DND-41 (cell line): ENCODE measurements around the gene PDIA5.

Source experiments
- ATAC-seq: fragments of 200-7000 bp; cut with Tn5 transposase; 3 replicates; pipeline ENCODE4 v1.9.1; 2021; ENCODE audit warnings: low read depth; ENCODE audit not compliant: insufficient read depth
- DNase-seq: peaks from one replicate; pipeline ENCODE4 v3.0.0-alpha.2; 2020
- H2AFZ ChIP-seq: 2 replicates; pipeline ENCODE4 v1.6.0; 2012; ENCODE audit warnings: low read depth, low read length
- H3K27ac ChIP-seq: 2 replicates; pipeline ENCODE4 v1.5.1; 2012; ENCODE audit warnings: low read length, inconsistent platforms
- H3K27me3 ChIP-seq: fragments of 200-600 bp; sonication (generic); 2 replicates; pipeline ENCODE4 v1.6.0; 2012; ENCODE audit warnings: low read length, mild to moderate bottlenecking, inconsistent platforms; ENCODE audit not compliant: insufficient read depth, poor library complexity
- H3K36me3 ChIP-seq: 2 replicates; pipeline ENCODE4 v1.5.1; 2012; ENCODE audit warnings: low read length, inconsistent platforms; ENCODE audit not compliant: insufficient read depth
- H3K4me1 ChIP-seq: 2 replicates; pipeline ENCODE4 v1.5.1; 2012; ENCODE audit warnings: mild to moderate bottlenecking, low read length; ENCODE audit not compliant: insufficient read depth
- H3K4me2 ChIP-seq: 2 replicates; pipeline ENCODE4 v1.6.0; 2012; ENCODE audit warnings: mild to moderate bottlenecking, moderate library complexity, low read length, inconsistent platforms; ENCODE audit not compliant: insufficient read depth
- H3K4me3 ChIP-seq, 2 experiments: fragments of 200-600 bp in 1 of 2; shearing (Covaris generic) in 1 of 2; 2 replicates each; pipeline ENCODE4 v1.5.1; 2012 to 2016; ENCODE audit warnings: inconsistent platforms in 2 of 2, low read length in 2 of 2, mild to moderate bottlenecking in 2 of 2, low read depth in 1 of 2, moderate library complexity in 1 of 2
- H3K79me2 ChIP-seq: 2 replicates; pipeline ENCODE4 v1.6.0; 2012; ENCODE audit warnings: low read length, inconsistent platforms; ENCODE audit not compliant: insufficient read depth
- H3K9ac ChIP-seq: 2 replicates; pipeline ENCODE4 v1.6.0; 2012; ENCODE audit warnings: low read depth, mild to moderate bottlenecking, inconsistent platforms, low read length, moderate library complexity
- H3K9me3 ChIP-seq: 2 replicates; pipeline ENCODE4 v1.5.1; 2012; ENCODE audit warnings: low read length, moderate library complexity, mild to moderate bottlenecking, inconsistent platforms; ENCODE audit not compliant: insufficient read depth, severe bottlenecking
- H4K20me1 ChIP-seq: 2 replicates; pipeline ENCODE4 v1.6.0; 2012; ENCODE audit warnings: low read length; ENCODE audit not compliant: insufficient read depth
- EZH2 ChIP-seq: IDR thresholded peaks from 3 replicates; pipeline ENCODE4 v1.6.1; 2012; ENCODE audit warnings: borderline replicate concordance, low read depth, mild to moderate bottlenecking, moderate library complexity, low read length, inconsistent platforms; ENCODE audit not compliant: severe bottlenecking
- TF ChIP-seq, protein P1 (sequence below): IDR thresholded peaks from 2 replicates; pipeline ENCODE4 v1.5.1; 2012; ENCODE audit warnings: borderline replicate concordance, low read length, moderate library complexity, mild to moderate bottlenecking; ENCODE audit not compliant: poor library complexity, severe bottlenecking; ENCODE audit errors: extremely low read depth

Gene PDIA5

DNA sequence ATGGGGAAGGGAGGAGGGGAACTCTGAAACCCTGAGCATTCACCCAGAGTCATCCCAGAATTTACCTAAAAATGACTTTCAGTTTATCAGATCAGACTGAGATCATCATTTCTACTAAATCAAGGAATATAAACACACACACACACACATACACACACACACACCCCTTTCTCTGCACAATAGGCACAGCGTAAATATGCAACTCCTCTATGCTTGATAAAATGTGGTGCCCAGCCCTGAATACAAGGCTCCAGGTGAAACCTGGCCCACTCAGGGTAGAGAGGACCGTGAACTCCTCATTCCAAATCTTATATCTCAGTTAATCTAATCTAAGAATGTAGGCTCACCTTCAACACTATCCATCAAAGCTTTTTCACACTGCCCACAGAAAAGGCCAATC is 103.1 kb downstream of the PDIA5 start:
- Histone ChIP-seq H3K36me3 (peaks cover 5% of the 10 kb centered on the region; the same call in 1 of the 2 replicates), H2AFZ (no peak overlapping the region)

DNA sequence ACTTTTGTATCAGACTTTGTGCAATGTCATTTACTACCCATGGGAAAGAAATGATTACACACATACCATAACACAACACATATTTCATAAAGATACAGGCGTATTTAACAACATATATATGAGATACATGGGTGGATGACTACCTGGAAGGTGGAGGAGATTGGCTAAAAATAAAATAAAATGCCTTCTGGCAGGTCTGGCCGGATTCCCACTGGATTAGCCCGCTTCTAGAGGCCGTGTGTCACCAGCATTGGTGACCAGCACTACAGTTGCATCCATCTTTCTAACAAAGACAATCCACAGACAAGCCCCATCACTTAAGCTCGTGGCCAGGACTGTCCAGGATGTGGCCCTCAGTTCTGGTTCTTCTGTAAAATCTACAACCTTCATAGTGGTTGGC is 114.0 kb downstream of the PDIA5 start:
- no peak overlapping the region for H3K27ac ChIP-seq

More for the DNA sequence above, 103.1 kb downstream of the PDIA5 start:
- no peak overlapping the region for H3K4me2 ChIP-seq
- peaks cover 2% of the 10 kb centered on the region for H3K9me3 ChIP-seq
- ATAC-seq (no peak), DNase-seq (no peak)
- H3K9ac ChIP-seq: no peak overlapping the region
- no peak overlapping the region for H3K4me3 ChIP-seq
- TF ChIP-seq, protein P1, sequence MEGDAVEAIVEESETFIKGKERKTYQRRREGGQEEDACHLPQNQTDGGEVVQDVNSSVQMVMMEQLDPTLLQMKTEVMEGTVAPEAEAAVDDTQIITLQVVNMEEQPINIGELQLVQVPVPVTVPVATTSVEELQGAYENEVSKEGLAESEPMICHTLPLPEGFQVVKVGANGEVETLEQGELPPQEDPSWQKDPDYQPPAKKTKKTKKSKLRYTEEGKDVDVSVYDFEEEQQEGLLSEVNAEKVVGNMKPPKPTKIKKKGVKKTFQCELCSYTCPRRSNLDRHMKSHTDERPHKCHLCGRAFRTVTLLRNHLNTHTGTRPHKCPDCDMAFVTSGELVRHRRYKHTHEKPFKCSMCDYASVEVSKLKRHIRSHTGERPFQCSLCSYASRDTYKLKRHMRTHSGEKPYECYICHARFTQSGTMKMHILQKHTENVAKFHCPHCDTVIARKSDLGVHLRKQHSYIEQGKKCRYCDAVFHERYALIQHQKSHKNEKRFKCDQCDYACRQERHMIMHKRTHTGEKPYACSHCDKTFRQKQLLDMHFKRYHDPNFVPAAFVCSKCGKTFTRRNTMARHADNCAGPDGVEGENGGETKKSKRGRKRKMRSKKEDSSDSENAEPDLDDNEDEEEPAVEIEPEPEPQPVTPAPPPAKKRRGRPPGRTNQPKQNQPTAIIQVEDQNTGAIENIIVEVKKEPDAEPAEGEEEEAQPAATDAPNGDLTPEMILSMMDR: no peak
- TF ChIP-seq EZH2: no peak
- no peaks in the 10 kb centered on the region for H3K79me2 ChIP-seq
- no peaks in the 10 kb centered on the region for H3K27me3 ChIP-seq
- H3K4me1 ChIP-seq: no peaks in the 10 kb centered on the region
- no peaks in the 10 kb centered on the region for H4K20me1 ChIP-seq
- no peak overlapping the region for H3K27ac ChIP-seq

DNA sequence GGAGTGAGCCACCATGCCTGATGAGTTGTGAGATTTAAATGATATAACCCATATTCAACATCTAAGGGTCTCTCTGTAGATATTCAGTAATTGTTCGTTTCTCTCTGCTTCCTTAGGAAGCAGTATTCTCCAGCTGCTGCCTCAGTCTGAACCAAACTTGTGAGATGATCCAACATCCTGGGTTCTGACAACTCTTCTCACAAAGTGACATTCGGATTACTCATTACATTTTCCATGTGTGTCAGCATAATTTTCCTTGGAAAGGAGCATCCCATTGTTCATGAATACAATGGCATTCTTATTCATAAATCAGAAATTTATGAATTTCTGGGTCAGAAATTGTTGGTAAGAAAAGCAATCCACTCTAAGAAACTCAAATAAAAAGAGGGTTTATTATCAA is 119.9 kb downstream of the PDIA5 start:
- Histone ChIP-seq H3K27ac (no peak overlapping the region), H3K27me3 (no peaks in the 10 kb centered on the region), H3K4me3 (no peak overlapping the region), H3K9ac (no peak overlapping the region), H3K36me3 (no peaks in the 10 kb centered on the region), H3K4me1 (no peaks in the 10 kb centered on the region), H3K9me3 (no peaks in the 10 kb centered on the region), H3K4me2 (no peak overlapping the region), H2AFZ (no peak overlapping the region), H3K79me2 (no peaks in the 10 kb centered on the region), H4K20me1 (no peaks in the 10 kb centered on the region)
- no peak for TF ChIP-seq EZH2
- TF ChIP-seq, protein P1: no peak
- ATAC-seq (no peak), DNase-seq (no peak)

More for the DNA sequence above, 114.0 kb downstream of the PDIA5 start:
- no peaks in the 10 kb centered on the region for H3K27me3 ChIP-seq
- H3K36me3 ChIP-seq: no peaks in the 10 kb centered on the region
- no peak for TF ChIP-seq EZH2
- TF ChIP-seq, protein P1: no peak
- H3K9me3 ChIP-seq: no peaks in the 10 kb centered on the region
- H2AFZ ChIP-seq: no peak overlapping the region
- no peak overlapping the region for H3K4me2 ChIP-seq
- no peak overlapping the region for H3K9ac ChIP-seq
- no peak for DNase-seq
- no peaks in the 10 kb centered on the region for H3K79me2 ChIP-seq
- no peak overlapping the region for H3K4me3 ChIP-seq
- no peak for ATAC-seq
- no peaks in the 10 kb centered on the region for H4K20me1 ChIP-seq
- H3K4me1 ChIP-seq: no peaks in the 10 kb centered on the region

DNA sequence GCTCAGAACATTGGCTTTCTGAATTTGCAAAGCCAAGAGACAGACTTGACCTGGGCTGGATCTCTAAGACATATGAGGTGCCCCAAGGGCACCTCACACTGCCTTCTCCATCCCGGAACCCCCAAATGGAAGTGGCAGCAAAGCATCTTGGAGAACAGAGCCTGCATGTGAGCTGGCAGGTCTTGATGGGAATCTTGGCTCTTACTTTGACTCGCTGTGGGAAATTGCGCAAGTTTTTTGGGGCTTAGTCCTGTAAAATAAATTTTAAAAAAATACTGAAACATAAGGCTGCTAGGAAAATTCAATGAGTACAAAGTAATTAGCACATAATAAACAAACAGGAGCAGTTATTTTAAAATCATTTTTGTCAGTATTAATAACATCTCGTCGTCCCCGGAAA is 121.2 kb downstream of the PDIA5 start:
- TF ChIP-seq, protein P1: no peak
- no peak for TF ChIP-seq EZH2
- H3K36me3 ChIP-seq: no peaks in the 10 kb centered on the region
- H3K9me3 ChIP-seq: no peaks in the 10 kb centered on the region
- ATAC-seq (no peak), DNase-seq (no peak)
- H3K27me3 ChIP-seq: no peaks in the 10 kb centered on the region
- H4K20me1 ChIP-seq: no peaks in the 10 kb centered on the region
- H3K4me1 ChIP-seq: no peaks in the 10 kb centered on the region
- no peak overlapping the region for H2AFZ ChIP-seq
- no peak overlapping the region for H3K27ac ChIP-seq
- no peak overlapping the region for H3K4me2 ChIP-seq
- no peak overlapping the region for H3K9ac ChIP-seq
- no peak overlapping the region for H3K4me3 ChIP-seq
- H3K79me2 ChIP-seq: no peaks in the 10 kb centered on the region
